HL-60/S4 (cell line): ENCODE results near the gene GYPB.
"Not testable (repeated sequence)": the region's sequence is repeated elsewhere in the genome, so short reads cannot be mapped to it uniquely, and the experiment has no call there.

Experiments used
- in situ Hi-C: fragments of 300-500 bp; cut with MboI; formaldehyde crosslinking; loops from 2 replicates; pipeline ENCODE4 v1.14.3; 2022; ENCODE audit warnings: low sequenced_read_pairs

GYPB gene

DNA sequence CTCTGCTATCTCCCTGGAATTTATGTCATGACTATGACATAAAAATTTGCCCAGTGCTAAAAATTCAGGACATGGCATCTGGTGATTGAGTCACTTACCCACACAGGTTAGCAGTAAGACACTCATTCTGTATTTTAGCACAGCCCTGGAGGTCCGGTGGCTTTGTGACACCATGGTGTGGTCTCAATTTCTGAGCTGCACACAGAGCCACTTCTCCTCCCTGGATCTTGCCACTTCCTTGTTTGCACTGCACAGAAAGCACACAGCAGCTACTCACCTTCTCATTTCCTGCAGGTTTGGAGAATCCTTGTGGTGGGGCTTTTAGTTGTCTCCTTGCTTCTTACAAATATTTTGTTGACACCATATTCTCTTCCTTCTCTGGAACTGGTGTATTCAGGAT is 69.0 kb downstream of the GYPB start:
- in situ Hi-C loops: not testable (repeated sequence)

DNA sequence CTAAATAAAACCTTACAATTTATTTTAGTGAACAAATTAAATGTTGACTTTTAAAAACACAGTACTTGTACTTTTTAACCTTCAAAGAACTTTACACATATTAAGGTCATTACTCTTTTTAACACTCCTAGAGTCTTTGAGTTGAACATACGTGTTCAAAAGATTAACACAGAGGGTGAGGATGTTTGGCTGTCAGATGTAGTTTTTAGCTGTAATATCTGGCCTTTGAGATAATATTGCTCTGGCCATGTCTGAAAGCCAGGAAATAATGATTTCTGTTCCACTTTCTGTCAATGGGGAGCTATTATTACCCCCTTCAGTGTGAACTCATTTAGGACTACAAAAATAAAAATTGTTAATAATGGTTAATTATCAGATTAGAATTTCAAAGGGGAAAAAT is 71.7 kb downstream of the GYPB start:
- in situ Hi-C loops: not testable (repeated sequence)
